ENCODE data around the gene SYCP1. TPM values are rescaled to one million over a fixed set of nuclear protein-coding genes. Genes with fewer than 3 reads are reported as not detected.
"Not testable (repeated sequence)": the region's sequence is repeated elsewhere in the genome, so short reads cannot be mapped to it uniquely, and the experiment has no call there.

SYCP1 gene, protein sequence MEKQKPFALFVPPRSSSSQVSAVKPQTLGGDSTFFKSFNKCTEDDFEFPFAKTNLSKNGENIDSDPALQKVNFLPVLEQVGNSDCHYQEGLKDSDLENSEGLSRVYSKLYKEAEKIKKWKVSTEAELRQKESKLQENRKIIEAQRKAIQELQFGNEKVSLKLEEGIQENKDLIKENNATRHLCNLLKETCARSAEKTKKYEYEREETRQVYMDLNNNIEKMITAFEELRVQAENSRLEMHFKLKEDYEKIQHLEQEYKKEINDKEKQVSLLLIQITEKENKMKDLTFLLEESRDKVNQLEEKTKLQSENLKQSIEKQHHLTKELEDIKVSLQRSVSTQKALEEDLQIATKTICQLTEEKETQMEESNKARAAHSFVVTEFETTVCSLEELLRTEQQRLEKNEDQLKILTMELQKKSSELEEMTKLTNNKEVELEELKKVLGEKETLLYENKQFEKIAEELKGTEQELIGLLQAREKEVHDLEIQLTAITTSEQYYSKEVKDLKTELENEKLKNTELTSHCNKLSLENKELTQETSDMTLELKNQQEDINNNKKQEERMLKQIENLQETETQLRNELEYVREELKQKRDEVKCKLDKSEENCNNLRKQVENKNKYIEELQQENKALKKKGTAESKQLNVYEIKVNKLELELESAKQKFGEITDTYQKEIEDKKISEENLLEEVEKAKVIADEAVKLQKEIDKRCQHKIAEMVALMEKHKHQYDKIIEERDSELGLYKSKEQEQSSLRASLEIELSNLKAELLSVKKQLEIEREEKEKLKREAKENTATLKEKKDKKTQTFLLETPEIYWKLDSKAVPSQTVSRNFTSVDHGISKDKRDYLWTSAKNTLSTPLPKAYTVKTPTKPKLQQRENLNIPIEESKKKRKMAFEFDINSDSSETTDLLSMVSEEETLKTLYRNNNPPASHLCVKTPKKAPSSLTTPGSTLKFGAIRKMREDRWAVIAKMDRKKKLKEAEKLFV
- not detected for total RNA-seq
- long read RNA-seq: 0 reads

DNA sequence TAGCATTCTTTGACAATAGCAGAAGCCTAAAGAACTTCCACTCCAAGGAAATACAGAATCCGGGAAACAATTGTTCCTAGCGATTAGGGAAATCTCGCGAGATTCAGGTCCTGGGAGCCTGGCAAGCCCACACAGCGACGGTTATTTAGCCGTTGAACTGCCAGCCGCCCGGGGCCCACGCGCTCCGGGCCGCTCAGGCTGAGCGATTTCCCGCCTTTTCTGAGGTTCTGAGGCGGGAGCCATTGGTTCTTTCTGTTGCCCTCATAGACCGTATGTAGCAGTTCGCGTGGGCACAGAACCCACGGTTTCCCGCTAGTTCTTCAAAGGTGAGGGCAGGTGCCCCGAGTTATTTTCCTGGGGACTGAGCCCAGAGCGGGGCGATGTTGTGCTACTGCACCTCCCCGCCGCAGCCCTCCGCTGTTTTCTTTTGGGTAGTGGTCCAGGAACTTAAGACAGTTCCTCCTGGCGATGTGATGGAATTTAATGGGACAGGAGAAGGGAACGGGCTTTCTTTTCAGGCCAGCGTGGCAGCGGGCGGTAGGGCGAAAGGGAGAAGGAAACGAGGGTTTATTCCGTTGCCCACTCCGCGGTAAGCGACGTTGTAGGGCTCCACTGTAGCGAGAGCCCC lies at the start of gene SYCP1:
Gene SYCP1 (plus strand): TSS at position 171 of the 628 bp plus-strand sequence. CDS start 602 bp downstream, outside the sequence.
- DNase-seq (ENCODE audit: low spot score): no peak
- intact Hi-C loops (cut with DNase I): no loop called here

DNA sequence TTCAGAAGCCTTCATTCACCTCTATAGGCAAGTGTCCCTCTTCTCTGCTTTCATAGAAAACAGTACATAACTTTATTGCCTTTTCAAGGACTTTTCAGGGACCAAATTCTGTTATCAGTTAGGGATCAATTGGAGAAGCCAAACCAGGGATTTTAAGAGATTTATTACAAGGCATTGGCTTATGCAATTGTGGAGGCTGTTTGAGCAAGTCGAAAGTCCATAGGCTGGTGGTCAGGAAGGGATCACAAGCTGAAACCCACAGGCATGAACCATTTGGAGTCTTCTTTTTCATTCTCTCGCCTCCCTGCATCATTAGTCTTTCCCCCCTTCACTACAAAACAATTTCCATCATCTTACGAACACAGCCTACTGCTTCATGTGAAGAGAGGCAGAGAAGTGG lies 34.8 kb upstream of the SYCP1 start:
- intact Hi-C loops (cut with DNase I): no loop called here
- DNase-seq (ENCODE audit: low spot score): no peak

DNA sequence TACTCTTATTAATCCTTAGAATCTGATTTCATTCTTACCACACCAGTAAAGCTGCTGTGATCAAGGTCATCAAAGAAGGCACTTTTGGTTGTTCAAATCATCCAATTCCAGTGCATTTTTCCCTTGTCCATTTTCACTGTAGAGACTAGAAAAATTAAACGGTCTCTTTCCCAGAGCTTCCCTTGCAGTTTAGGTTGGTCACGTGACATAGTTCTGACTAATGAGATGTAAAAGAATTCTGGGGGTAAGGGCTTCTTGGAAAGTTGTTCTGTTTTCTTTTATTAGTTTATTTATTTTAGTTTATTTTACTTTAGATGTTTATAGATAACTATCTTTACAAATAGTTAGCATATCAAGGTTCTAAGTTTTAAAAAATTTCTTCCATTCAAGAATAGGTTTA lies 34.3 kb upstream of the SYCP1 start:
- intact Hi-C loops (cut with DNase I): no loop called here
- no peak for DNase-seq (ENCODE audit: low spot score)

DNA sequence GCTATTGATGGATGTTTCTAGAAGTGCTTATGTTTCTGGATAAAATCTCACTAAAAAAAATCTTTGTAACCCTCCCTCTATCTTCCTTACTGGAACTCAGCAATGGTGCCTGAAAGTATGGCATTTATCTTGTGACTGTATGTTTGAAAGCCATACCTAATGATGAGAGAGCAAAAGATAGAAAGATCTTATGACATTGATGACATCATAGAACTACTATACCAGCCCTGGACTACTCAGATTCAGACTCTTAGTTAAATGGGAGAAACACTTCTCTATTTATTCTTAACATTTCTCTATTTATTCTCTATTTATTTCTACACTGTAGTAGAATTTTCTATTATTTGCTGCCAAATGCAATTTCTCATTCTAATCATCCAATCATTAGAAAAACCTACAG lies 32.7 kb upstream of the SYCP1 start:
- intact Hi-C loops (cut with DNase I): no loop called here
- no peak for DNase-seq (ENCODE audit: low spot score)

DNA sequence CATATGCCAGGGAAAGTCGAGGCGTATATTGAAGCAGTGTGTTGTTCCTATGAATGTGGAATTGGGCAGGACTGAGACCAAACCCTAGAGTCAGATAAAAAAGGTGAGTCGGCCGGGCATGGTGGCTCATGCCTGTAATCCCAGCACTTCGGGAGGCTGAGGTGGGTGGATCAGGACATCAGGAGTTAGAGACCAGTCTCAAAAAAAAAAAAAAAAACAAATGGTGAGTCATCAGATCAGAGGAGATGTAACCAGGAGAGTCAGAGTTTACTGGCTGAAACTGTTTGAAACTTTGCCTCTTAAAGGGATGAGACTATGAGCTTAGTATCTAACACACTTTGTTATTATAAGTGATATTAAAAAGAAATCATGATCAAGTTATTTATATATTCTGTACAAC lies 26.4 kb upstream of the SYCP1 start:
- no peak for DNase-seq (ENCODE audit: low spot score)
- intact Hi-C loops (cut with DNase I): no loop called here

DNA sequence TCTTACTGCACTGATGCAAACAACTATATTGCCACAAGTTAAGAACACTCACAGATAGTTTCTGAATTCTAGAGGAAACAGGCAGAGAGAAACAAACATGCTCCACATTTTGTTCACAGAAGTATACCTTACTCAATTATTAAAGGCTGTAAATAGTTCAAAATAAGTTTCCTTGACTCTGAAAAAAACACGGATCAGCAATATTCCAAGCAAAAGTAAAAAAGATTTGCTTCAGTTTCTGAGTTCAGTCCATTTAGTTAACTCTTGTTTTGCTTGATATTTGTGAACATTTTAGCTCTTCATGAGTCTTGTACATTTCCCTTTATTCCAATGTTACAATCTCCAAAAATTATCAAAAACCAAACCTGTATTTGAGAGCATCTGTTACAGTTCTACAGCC lies 24.6 kb upstream of the SYCP1 start:
- intact Hi-C loops (cut with DNase I); DNase-seq (ENCODE audit: low spot score): not testable (repeated sequence)

DNA sequence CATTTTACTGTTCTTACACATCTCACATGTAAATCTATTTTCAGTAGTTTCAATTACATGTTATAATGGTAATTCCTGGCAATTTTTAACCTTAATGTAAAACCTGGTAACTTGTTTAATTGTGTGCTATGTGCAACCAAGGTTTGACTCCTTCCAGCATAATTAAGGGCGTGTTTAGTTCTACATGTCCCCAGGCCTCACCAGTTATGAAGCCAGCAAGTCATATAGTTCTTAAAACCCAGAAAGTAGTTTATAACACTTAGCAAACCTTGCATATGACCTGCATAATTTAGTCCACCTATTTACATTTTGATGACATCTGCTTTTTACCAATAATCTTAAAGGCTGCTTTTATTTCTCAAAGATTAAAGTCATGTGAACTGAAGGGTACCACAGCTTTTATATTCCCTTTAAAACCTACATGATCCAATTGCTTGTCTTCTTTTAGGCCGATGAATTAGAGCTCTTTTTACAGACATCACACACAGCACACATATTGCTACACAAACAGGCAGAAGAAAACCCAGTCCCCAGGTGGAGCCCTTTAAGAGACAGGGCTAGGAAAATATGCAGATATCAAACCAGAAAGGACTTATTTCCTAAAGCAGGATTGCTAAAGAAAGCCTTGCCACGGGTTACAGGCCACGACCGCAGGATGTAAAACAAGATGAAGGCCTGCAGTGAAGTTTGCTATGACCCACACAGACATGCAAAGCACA lies 23.2 kb upstream of the SYCP1 start:
- DNase-seq (ENCODE audit: low spot score): no peak
- intact Hi-C loops (cut with DNase I): no loop called here

DNA sequence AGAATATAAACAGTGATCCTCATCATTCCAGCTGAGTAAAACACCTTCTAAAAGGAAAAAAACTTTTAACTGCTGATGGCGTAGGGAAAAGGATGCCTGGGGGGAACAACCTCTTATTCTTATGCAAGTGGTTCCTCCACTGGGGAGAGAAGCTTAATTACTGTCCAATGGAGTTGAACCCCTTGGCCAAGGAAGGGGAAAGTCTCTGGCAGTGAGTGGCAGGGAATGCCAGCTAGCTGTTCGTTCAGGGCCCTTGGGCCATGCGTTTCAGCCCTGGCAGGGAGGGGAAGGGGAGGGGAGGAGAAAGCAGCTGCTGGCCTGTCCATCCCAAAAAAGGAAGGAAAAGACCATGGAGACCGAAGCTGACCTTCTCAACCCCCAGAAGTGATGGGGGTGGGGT lies 22.6 kb upstream of the SYCP1 start:
- DNase-seq (ENCODE audit: low spot score): no peak
- intact Hi-C loops (cut with DNase I): no loop called here

DNA sequence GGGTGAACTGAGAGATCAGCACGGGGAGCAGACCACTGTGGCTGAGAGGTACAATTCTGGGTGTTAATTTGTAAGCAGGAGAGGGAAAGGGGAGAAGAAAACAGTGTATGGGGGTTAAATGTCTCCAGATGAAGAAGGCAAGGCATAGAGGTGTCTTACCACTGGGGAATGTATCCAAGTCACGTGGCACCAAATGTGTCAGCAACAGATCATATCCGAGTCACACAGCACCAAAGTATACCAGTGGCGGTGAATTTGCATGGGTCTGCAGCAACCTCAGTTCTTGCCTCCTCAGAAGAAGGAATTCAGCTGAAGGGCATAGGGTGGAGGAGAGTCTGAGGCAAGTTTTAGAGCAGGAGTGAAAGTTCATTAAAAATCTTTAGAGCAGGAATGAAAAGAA lies 21.2 kb upstream of the SYCP1 start:
- intact Hi-C loops (cut with DNase I): no loop called here
- no peak for DNase-seq (ENCODE audit: low spot score)

DNA sequence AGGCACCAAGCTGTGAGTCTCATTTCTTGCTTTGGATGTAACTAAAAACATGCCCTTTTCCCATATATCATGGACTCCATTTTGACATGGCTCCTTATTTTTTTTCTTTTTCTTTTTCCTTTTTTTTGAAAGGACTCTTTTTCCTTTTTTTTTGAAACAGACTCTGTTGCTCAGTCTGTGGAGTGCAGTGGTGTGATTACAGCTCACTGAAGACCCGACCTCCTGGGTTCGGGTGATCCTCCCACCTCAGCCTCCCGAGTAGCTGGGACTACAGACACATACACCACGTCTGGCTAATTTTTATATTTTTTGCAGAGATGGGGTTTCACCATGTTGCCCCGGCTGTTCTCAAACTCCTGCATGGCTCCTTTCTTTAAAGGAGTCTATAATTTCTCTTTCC lies 10.4 kb upstream of the SYCP1 start:
- intact Hi-C loops (cut with DNase I): no loop called here
- DNase-seq (ENCODE audit: low spot score): no peak

DNA sequence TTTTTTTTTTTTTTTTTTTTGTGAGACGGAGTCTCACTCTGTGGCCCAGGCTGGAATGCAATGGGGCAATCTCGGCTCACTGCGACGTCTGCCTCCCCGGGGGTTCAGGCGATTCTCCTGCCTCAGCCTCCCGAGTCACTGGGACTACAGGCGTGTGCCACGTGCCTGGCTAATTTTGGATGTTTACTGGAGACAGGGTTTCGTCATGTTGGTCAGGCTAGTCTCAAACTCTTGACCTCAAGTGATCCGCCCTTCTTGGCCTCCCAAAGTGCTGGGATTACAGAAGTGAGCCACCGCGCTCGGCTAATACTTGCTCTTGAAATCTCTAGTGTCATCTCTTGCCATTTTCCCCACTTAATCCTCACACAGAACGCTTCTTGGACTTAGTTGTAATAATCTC lies 1.1 kb upstream of the SYCP1 start:
- intact Hi-C loops (cut with DNase I): no loop called here
- DNase-seq (ENCODE audit: low spot score): no peak

DNA sequence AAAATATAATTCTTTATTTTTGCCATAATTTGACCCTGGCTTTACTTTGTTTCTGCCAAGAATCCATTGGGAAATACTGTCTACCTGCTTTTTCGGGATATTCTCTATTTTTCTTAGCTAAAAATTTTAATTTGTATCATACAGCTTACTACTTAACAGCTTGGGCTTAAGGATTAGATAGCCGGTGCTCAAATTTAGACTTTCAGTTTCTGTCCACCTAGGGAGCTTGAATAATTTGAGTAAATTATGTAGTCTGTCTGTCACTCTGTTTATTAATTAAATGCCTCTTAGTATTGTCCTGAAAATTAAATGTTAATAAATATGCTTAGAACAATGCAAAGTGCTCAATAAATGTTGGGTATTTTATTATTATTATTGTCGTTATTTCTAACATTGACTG lies 6.7 kb downstream of the SYCP1 start:
- intact Hi-C loops (cut with DNase I): no loop called here
- DNase-seq (ENCODE audit: low spot score): no peak

DNA sequence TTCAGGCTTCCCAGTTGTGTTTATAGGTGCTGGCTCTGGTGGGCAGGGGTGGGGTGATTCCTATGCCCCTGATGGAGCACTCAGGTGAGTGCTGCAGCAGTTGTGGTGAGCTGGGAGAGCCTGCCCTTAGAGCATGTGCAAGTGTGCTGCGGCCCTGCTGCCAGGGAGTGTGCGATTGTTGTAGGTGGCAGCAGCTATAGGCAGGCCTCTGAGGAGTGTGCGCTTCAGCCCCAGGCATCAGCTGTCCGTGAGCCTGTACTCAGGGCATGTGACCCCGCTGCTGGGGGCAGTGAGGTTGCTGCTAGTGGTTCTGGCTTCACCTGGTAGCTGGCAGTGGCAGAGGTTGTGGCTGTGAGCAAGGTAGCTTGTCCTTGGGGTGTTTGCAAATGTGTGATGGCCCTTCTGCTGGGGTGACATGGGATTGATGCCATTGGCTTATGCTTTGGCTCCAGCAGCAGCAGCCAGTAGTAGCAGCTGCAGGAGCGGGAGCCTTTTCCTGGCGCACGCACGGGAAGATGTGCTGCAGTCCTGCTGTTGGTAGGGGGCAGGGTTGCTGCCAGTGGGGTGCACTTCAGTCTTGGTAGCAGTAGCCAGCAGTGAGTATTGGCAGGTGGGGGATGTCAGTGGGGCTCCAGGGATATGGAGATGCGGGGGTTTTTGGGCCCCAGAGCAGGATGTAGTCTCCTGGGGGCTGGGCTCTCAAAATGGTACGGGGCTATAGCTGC lies 37.7 kb downstream of the SYCP1 start:
- intact Hi-C loops (cut with DNase I): no loop called here
- no peak for DNase-seq (ENCODE audit: low spot score)

DNA sequence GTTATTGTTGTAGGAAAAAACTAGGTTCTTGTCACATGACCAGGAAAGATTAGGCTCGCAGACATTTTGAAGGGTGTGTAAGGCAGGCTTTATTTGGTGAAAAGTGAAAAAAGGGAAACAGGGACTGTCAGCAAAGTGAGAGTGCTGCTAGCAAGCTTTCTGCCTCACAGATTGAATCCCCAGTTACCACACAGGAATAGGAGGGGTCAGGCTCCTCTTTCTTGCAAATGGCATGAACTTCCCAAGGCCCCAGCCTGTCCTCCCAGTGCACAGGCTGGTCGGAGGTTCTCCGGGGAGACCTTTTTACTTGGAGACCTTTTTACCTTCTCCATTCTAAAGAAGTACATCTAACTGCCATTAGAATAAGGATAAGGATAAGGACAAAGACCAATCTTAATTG lies 42.1 kb downstream of the SYCP1 start:
- intact Hi-C loops (cut with DNase I): no loop called here
- DNase-seq (ENCODE audit: low spot score): no peak

DNA sequence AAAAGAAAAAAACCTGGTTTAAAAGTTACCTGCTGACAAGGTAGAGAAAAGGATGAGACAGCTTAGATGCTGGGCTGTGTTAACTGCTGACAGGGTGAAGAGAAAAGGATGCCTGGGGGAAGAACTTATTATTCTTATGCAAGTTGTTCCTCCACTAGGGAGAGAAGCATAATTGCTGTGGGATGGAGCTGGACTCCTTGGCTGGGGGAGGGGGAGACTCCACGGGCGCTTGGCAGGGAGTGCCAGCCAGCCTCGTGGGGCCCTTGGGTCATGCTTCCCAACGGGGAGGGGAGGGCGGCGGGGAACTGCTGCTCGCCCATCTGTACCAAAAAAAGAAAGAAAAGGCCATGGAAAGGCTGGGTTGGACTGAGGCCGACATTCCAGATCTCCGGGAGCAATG lies 47.2 kb downstream of the SYCP1 start:
- intact Hi-C loops (cut with DNase I): no loop called here
- no peak for DNase-seq (ENCODE audit: low spot score)

DNA sequence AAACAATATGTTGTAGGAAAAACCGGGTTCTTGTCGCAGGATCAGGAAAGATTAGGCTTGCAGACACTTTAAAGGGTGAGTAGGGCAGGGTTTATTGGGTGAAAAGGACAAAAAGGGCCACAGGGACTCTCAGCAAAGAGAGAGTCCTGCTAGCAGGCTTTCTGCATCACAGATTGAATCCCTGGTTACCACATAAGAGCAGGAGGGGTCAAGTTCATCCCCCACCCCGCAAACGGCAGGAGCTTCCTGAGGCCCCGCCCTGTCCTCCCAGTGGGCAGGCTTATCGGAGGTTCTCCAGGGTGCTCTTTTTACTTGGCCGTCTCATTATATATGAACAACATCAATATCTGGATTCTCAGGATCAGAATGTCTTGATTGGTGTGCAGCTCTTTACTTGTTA lies 47.7 kb downstream of the SYCP1 start:
- intact Hi-C loops (cut with DNase I): no loop called here
- no peak for DNase-seq (ENCODE audit: low spot score)

DNA sequence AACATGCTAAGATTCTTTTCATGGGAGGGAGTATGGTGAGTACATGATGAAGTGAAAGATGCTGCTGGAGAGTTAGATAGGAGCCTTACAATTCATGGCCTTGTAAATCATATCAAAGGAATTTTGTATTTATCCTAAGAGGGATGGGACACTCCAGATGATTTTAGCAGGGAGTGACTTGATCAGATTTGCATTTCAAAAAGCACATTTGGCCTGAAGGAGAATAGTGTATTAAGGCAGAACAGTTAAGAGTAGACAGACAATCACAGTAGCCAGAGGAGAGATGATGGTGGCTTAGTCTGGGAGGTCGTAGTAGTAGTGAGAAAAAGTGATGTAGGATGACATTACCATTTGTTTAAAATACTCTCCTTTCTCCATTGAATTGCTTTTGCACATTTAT lies 48.8 kb downstream of the SYCP1 start:
- DNase-seq (ENCODE audit: low spot score): no peak
- intact Hi-C loops (cut with DNase I): no loop called here

DNA sequence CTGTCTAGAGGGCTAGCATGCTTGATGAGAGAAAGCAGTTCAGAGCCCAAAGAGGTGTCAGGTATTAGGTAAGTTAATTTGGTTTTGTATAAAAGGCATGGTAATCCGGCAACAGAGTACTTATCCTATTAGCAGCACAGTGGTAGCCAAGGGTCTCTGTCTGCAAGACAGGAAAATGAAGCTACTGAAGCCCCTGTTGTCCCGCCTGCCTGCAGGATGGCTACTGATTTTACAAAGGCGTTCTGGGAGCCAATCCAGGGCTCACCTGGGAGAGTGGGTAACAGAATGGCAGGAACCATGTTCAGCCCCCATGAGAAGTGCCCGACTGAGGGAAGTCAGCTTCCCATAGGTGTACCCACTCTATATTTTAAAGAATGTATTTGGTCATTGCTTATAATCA lies 61.1 kb downstream of the SYCP1 start:
- DNase-seq (ENCODE audit: low spot score); intact Hi-C loops (cut with DNase I): not testable (repeated sequence)

DNA sequence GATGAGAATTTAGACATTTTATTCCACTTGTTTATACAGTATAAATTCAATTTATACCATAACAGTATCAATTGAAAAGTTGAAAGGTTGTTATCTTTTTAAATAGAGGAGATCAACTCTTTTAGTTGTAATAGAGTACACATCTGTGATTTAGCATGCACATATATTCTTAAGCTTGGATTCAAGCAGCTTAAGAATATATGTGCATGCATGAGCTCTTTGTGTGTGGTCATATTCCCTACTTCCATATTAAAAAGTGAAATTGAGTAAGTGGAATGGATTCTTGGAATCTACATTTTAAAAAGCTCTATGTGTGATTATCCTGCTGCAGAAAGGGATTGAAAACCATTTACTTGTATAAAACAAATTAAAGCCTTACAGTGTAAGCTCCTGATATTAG lies 71.9 kb downstream of the SYCP1 start:
- DNase-seq (ENCODE audit: low spot score): no peak
- intact Hi-C loops (cut with DNase I): no loop called here

Data from cardiac septum (tissue), 1 donor.